Activated CD8-positive, alpha-beta T cell treated with anti-CD3 and anti-CD28 coated beads for 36 hours (primary cell): ENCODE data around the gene PDPK1. TPM values are rescaled to one million over a fixed set of nuclear protein-coding genes. Genes with fewer than 3 reads are reported as not detected.
A peak's percentile ranks its signal among the peaks of the same experiment; 100 is the strongest.

Source experiments
- ATAC-seq: fragments of 200-7000 bp; cut with Tn5 transposase; one replicate; pipeline ENCODE4 v1.10.0; 2021; ENCODE audit warnings: mild to moderate bottlenecking, moderate library complexity
- CTCF ChIA-PET: fragments of 350-600 bp; sonication (Branson Sonifier 250); formaldehyde crosslinking; loops from one replicate; lab custom pipeline; 2021; ENCODE audit warnings: antibody characterized with exemption; lab: Charles Lee
- POLR2A ChIA-PET: fragments of 350-600 bp; sonication (Branson Sonifier 250); formaldehyde crosslinking; loops from one replicate; lab custom pipeline; 2021; ENCODE audit warnings: antibody characterized with exemption; lab: Charles Lee
- DNase-seq: peaks from one replicate; pipeline ENCODE4 v3.0.0-alpha.2; 2020
- H3K27ac Mint-ChIP-seq: one replicate; pipeline ENCODE4 v1.8.0; 2021; ENCODE audit warnings: mild to moderate bottlenecking, mixed read lengths
- H3K27me3 Mint-ChIP-seq: one replicate; pipeline ENCODE4 v1.8.0; 2021; ENCODE audit warnings: mixed read lengths
- H3K36me3 Mint-ChIP-seq: one replicate; pipeline ENCODE4 v1.8.0; 2021; ENCODE audit warnings: low read depth, mixed read lengths
- H3K4me1 Mint-ChIP-seq: one replicate; pipeline ENCODE4 v1.8.0; 2021; ENCODE audit warnings: low read depth, mixed read lengths
- H3K4me3 Mint-ChIP-seq: one replicate; pipeline ENCODE4 v1.8.0; 2021; ENCODE audit warnings: mild to moderate bottlenecking, moderate library complexity, mixed read lengths
- H3K9me3 Mint-ChIP-seq: one replicate; pipeline ENCODE4 v1.8.0; 2021; ENCODE audit warnings: mixed read lengths
- intact Hi-C: fragments of 100-400 bp; cut with micrococcal nuclease; formaldehyde crosslinking; loops from one replicate; pipeline ENCODE4 v1.10.0; 2022
- total RNA-seq, 2 experiments: library from RNA; stranded (reverse); gene quantifications; one replicate each; pipeline ENCODE4 v1.2.3, GENCODE V29; 2021
- TF ChIP-seq, protein P1 (sequence below): fragments of 200-600 bp; IDR thresholded peaks from one replicate; pipeline ENCODE4 v1.8.0; 2022; ENCODE audit warnings: antibody characterized with exemption, mild to moderate bottlenecking

Gene PDPK1
- total RNA-seq, 2 experiments from 2014 or later: 32.4 to 33.9 TPM

DNA sequence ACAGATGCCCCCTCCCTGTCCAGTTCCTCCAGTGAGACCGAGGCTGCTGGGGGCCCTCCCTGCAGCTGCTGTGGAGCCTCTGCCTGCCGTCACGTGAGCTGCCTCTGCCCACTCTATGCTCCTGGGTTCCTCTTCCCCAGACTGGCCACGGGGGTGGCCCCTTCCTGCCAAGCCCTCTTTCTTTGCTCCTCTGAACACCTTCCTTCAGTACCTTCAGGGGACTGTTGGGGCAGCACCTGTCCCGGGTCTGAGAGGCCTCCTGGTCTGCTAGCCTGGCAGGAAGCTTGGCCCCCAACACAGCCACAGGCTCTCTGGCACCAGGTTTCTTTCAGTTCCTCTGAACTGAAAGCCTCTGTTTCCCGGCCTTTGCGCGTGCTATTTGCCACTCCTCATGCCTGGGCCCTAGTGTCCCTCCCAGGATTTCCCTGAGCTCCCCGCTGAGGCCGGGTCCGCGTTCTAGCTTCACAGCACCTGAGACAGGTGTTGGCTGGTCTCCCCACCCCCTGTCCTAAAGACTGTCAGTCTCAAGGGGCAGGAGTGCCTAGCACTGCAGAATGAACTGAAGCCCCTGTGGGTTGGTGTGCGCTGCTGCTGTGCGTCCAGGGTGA is 30.7 kb upstream of the PDPK1 start:
- intact Hi-C loops: loop anchor here (10.0 kb wide), 1 partner anchor 72 kb away; no protein-coding TSS in a partner anchor
- TF ChIP-seq, protein P1, sequence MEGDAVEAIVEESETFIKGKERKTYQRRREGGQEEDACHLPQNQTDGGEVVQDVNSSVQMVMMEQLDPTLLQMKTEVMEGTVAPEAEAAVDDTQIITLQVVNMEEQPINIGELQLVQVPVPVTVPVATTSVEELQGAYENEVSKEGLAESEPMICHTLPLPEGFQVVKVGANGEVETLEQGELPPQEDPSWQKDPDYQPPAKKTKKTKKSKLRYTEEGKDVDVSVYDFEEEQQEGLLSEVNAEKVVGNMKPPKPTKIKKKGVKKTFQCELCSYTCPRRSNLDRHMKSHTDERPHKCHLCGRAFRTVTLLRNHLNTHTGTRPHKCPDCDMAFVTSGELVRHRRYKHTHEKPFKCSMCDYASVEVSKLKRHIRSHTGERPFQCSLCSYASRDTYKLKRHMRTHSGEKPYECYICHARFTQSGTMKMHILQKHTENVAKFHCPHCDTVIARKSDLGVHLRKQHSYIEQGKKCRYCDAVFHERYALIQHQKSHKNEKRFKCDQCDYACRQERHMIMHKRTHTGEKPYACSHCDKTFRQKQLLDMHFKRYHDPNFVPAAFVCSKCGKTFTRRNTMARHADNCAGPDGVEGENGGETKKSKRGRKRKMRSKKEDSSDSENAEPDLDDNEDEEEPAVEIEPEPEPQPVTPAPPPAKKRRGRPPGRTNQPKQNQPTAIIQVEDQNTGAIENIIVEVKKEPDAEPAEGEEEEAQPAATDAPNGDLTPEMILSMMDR: no peak
- H3K4me3 Mint-ChIP-seq: no peak overlapping the region
- DNase-seq (peak; percentile 25), ATAC-seq (peak; percentile 69)
- H3K27ac Mint-ChIP-seq: no peak overlapping the region
- H3K4me1 Mint-ChIP-seq: peaks cover 3% of the 10 kb centered on the region
- CTCF ChIA-PET: no interaction called here
- POLR2A ChIA-PET: no interaction called here
- no peaks in the 10 kb centered on the region for H3K36me3 Mint-ChIP-seq
- H3K9me3 Mint-ChIP-seq: no peaks in the 10 kb centered on the region
- no peaks in the 10 kb centered on the region for H3K27me3 Mint-ChIP-seq

DNA sequence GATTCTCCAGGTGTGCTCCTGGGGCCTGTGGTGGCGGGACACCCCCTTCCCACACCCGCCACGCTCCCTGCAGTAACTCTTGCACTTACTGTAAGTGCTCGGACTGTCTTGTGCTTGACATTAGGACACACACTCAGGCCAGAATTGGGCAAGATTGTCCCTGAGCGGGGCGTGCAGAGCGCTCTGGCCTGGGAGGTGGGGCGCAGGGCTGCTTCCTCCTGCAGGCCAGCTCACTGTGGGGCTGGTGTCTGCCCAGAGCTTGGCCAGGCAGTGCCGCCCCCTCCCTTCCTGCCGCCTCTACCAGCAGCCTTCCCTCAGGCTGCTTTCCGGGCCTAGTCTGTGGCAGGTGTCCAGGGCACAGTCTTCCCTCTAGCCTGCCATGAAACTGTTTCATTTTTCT is 30.2 kb upstream of the PDPK1 start:
- CTCF ChIA-PET: no interaction called here
- POLR2A ChIA-PET: no interaction called here
- no peak for ATAC-seq
- TF ChIP-seq, protein P1: no peak
- Mint-ChIP-seq H3K9me3 (no peaks in the 10 kb centered on the region), H3K27ac (no peak overlapping the region), H3K4me3 (no peak overlapping the region), H3K4me1 (peaks cover 3% of the 10 kb centered on the region), H3K36me3 (no peaks in the 10 kb centered on the region), H3K27me3 (no peaks in the 10 kb centered on the region)
- DNase-seq: no peak
- intact Hi-C loops: loop anchor here (10.0 kb wide), 1 partner anchor 73 kb away; no protein-coding TSS in a partner anchor

GRCh38 chr16:2508722-2509400 is 29.0 kb upstream of the PDPK1 start:
- Mint-ChIP-seq H3K4me1 (peaks cover 10% of the 10 kb centered on the region), H3K9me3 (no peaks in the 10 kb centered on the region), H3K4me3 (no peak overlapping the region), H3K27ac (no peak overlapping the region), H3K27me3 (no peaks in the 10 kb centered on the region), H3K36me3 (peaks cover 1% of the 10 kb centered on the region)
- ATAC-seq: no peak
- ChIA-PET POLR2A (interaction anchor here (0.6 kb wide), 1 partner anchor 408 kb away, joined by 3 read pairs; no protein-coding TSS in a partner anchor), CTCF (no interaction called here)
- intact Hi-C loops: loop anchor here (10.0 kb wide), 1 partner anchor 74 kb away; no protein-coding TSS in a partner anchor
- DNase-seq: no peak
- TF ChIP-seq, protein P1: no peak

GRCh38 chr16:2511128-2511800 is 26.6 kb upstream of the PDPK1 start:
- intact Hi-C loops: no loop called here
- TF ChIP-seq, protein P1: no peak
- H3K36me3 Mint-ChIP-seq: peaks cover 11% of the 10 kb centered on the region
- ChIA-PET POLR2A (no interaction called here), CTCF (no interaction called here)
- ATAC-seq (no peak), DNase-seq (no peak)
- no peaks in the 10 kb centered on the region for H3K9me3 Mint-ChIP-seq
- H3K4me1 Mint-ChIP-seq: peaks cover 26% of the 10 kb centered on the region
- no peaks in the 10 kb centered on the region for H3K27me3 Mint-ChIP-seq
- no peak overlapping the region for H3K4me3 Mint-ChIP-seq
- H3K27ac Mint-ChIP-seq: no peak overlapping the region
